T-cell (primary cell): Measurements from ENCODE around the gene STIM1. TPM values are rescaled to one million over a fixed set of nuclear protein-coding genes. Genes with fewer than 3 reads are reported as not detected.
A peak's percentile ranks its signal among the peaks of the same experiment; 100 is the strongest.

Experiments used
- ATAC-seq, 4 experiments: fragments of 200-7000 bp in 3 of 4; fragments of 150-1000 bp in 1 of 4; cut with Tn5 transposase; replicated peaks in 1 of 4; 1 replicate in 3 of 4; 2 replicates in 1 of 4; pipeline ENCODE4 v1.10.0; 2021; ENCODE audit warnings: moderate library complexity in 3 of 4, mild to moderate bottlenecking in 2 of 4, moderate number of reproducible peaks in 1 of 4
- CTCF ChIA-PET, 2 donors: fragments of 300-600 bp; sonication (Branson Sonifier 250); formaldehyde crosslinking; loops; one replicate each; lab custom pipeline; 2022; ENCODE audit warnings: antibody characterized with exemption in 2 of 2; lab: Charles Lee
- POLR2A ChIA-PET, 2 donors: fragments of 300-600 bp; sonication (Branson Sonifier 250); formaldehyde crosslinking; loops; one replicate each; lab custom pipeline; 2022; ENCODE audit warnings: antibody characterized with exemption in 2 of 2; lab: Charles Lee
- DNase-seq, 35 experiments: peaks; one replicate each; pipeline versions ENCODE4 v3.0.0 to v3.0.0-alpha.2; 2013 to 2023
- H3K27ac ChIP-seq: one replicate; pipeline ENCODE4 v1.5.1; 2013; ENCODE audit warnings: low read length
- H3K27me3 ChIP-seq, 2 experiments: replicated peaks in 1 of 2; 1 replicate in 1 of 2; 2 replicates in 1 of 2; pipeline versions ENCODE4 v1.6.1 to v1.7.0; 2013; ENCODE audit warnings: low read length in 1 of 2, mixed read lengths in 1 of 2; ENCODE audit not compliant: control insufficient read depth in 2 of 2, insufficient read depth in 2 of 2; ENCODE audit errors: extremely low read depth in 1 of 2
- H3K36me3 ChIP-seq, 2 donors: 1 replicate in 1 of 2; 2 replicates in 1 of 2; pipeline versions ENCODE4 v1.6.1 to v1.7.0; 2013; ENCODE audit warnings: low read length in 1 of 2; ENCODE audit not compliant: control insufficient read depth in 2 of 2, insufficient read depth in 1 of 2; ENCODE audit errors: extremely low read depth in 1 of 2
- H3K4me1 ChIP-seq, 2 experiments: 1 replicate in 1 of 2; 2 replicates in 1 of 2; pipeline versions ENCODE4 v1.6.1 to v1.7.0; 2013; ENCODE audit warnings: low read length in 2 of 2, mixed read lengths in 1 of 2; ENCODE audit not compliant: insufficient read depth in 2 of 2, control insufficient read depth in 1 of 2; ENCODE audit errors: extremely low read depth in 1 of 2
- H3K4me3 ChIP-seq, 2 donors: 1 replicate in 1 of 2; 2 replicates in 1 of 2; pipeline versions ENCODE4 v1.5.1 to v1.7.0; 2013; ENCODE audit warnings: mild to moderate bottlenecking in 2 of 2, low read length in 1 of 2, moderate library complexity in 1 of 2; ENCODE audit not compliant: control insufficient read depth in 1 of 2; ENCODE audit errors: extremely low read depth in 1 of 2
- H3K9me3 ChIP-seq: 2 replicates; pipeline ENCODE4 v1.7.0; 2013
- H3K27ac Mint-ChIP-seq, 2 donors: one replicate each; pipeline ENCODE4 v1.8.0; 2020 to 2021; ENCODE audit warnings: mild to moderate bottlenecking in 2 of 2, mixed read lengths in 2 of 2
- H3K27me3 Mint-ChIP-seq, 2 donors: one replicate each; pipeline ENCODE4 v1.8.0; 2021 to 2022; ENCODE audit warnings: mixed read lengths in 2 of 2
- H3K36me3 Mint-ChIP-seq: one replicate; pipeline ENCODE4 v1.8.0; 2021; ENCODE audit warnings: mixed read lengths
- H3K4me1 Mint-ChIP-seq, 3 donors: one replicate each; pipeline ENCODE4 v1.8.0; 2020 to 2022; ENCODE audit warnings: mixed read lengths in 3 of 3, mild to moderate bottlenecking in 1 of 3
- H3K4me3 Mint-ChIP-seq, 3 donors: one replicate each; pipeline ENCODE4 v1.8.0; 2020 to 2022; ENCODE audit warnings: mild to moderate bottlenecking in 3 of 3, mixed read lengths in 3 of 3, moderate library complexity in 3 of 3
- H3K9me3 Mint-ChIP-seq, 3 donors: one replicate each; pipeline ENCODE4 v1.8.0; 2020 to 2022; ENCODE audit warnings: mixed read lengths in 3 of 3
- WGBS: methylation state at CpG from one replicate; pipeline ENCODE4 v1.1.5; 2013; ENCODE audit warnings: missing lambda C conversion rate; ENCODE audit not compliant: insufficient coverage; 5-methylcytosine and 5-hydroxymethylcytosine counted together
- total RNA-seq, 35 experiments: library from RNA in 6 of 35; stranded (reverse) in 6 of 35; fragments of 120-200 nt in 1 of 35; gene quantifications; one replicate each; pipeline versions ENCODE4 v1.2.1 to v1.2.4 and lab custom pipeline; 2013 to 2026

STIM1 gene
- total RNA-seq, 5 donors from 2014 or later (not counting 1 experiment from before 2014, with no cell fraction given): 87.6 to 139 (median 94.5) TPM

DNA sequence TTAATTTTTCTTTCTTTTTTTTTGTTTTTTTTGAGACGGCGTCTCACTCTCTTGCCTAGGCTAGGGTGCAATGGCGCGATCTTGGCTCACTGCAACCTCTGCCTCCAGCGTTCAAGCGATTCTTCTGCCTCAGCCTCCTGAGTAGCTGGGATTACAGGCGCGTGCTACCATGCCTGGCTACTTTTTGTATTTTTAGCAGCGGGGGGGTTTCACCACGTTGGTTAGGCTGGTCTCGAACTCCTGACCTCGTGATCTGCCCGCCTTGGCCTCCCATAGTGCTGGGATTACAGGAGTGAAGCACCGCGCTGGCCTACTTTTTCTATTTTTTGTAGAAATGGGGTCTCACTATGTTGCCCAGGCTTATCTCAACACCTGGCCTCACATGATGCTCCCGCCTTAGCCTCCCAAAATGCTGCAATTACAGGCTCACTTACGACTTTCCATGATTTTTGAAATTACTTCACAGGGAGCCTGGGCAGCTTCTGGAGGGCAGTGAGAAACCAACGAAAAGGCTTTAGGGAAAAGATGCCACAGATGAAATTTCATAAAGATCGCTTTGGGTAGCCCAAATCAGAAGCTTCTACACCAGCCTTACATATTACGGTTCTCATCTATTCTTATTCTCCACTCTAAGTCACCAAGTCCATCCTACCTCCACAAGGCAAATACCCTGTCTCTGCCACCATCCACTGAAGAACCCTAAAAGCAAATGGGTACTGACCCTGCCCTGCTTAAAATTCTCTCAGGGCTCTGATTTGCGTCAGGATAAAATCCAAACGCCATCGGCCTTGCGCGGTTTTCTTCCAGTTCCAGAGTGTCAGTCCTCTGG lies 238.3 kb downstream of the STIM1 start:
- Histone ChIP-seq H3K4me3 (peak overlapping the region; percentile 69 to 80), H3K27me3 (no peaks in the 10 kb centered on the region), H3K4me1 (peaks cover 34 to 76% of the 10 kb centered on the region in 2 experiments), H3K27ac (peak overlapping the region; percentile 90), H3K36me3 (no peaks in the 10 kb centered on the region), H3K9me3 (no peaks in the 10 kb centered on the region)
- 72% methylated on average over 22 of the region's 25 CpGs for WGBS
- DNase-seq (no peak), ATAC-seq (no peak)
- peak overlapping the region; percentile 96 to 97 for H3K27ac Mint-ChIP-seq
- H3K4me3 Mint-ChIP-seq: peak overlapping the region; percentile 94 to 96 (median 95)
- CTCF ChIA-PET: interaction anchor here (0.5 to 1.5 kb wide), 2 partner anchors 239 to 240 kb away, joined by 4 to 6 read pairs; no protein-coding TSS in a partner anchor
- POLR2A ChIA-PET: no interaction called here
- no peaks in the 10 kb centered on the region for H3K27me3 Mint-ChIP-seq
- peaks cover 22% of the 10 kb centered on the region for H3K36me3 Mint-ChIP-seq
- H3K9me3 Mint-ChIP-seq: no peaks in the 10 kb centered on the region
- peaks cover 74 to 86% (median 82%) of the 10 kb centered on the region in 3 donors for H3K4me1 Mint-ChIP-seq

DNA sequence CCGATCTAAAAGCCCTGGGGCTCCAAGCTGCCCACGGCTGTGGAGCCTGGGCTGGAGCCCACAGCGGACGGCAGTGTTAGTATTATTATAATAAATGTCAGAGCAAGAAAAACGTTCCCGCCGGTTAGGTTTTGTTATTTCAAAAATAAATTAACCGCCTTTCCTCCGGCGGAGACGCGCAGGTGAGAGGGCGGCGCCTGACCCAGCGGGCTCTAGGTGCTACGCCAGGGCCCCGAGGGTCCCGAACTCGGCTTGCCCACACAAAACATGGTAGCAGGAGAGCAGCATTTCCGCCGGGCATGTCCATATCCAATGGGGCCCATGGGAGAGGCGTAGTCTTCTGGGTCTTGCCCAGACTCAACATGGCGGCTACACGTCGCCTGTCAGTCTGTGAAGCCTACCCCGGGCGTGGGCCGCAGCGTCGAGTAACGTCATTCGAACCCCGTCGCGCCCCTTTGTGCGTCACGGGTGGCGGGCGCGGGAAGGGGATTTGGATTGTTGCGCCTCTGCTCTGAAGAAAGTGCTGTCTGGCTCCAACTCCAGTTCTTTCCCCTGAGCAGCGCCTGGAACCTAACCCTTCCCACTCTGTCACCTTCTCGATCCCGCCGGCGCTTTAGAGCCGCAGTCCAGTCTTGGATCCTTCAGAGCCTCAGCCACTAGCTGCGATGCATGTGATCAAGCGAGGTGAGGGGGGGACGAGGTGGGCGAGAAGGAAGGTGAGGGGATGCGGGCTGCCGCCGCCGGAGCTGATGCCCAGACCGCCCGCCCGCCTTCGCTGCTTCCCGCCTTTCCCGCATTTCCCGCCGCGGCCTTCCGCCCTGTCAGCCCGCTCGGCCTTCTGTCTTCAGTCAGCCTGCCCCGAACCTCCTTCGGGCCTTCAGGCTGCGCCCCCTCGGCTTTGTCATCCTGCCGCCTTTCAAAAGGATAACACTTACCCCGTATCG lies 239.2 kb downstream of the STIM1 start, which contains the start of gene RRM1:
RRM1 (plus strand) TSS at position 452 of the 944 bp plus-strand sequence; CDS start at position 666, 214 bp downstream.
- H3K4me1 ChIP-seq: peaks cover 33 to 67% of the 10 kb centered on the region in 2 experiments
- peaks cover 18% of the 10 kb centered on the region for H3K36me3 Mint-ChIP-seq
- POLR2A ChIA-PET: no interaction called here

DNA sequence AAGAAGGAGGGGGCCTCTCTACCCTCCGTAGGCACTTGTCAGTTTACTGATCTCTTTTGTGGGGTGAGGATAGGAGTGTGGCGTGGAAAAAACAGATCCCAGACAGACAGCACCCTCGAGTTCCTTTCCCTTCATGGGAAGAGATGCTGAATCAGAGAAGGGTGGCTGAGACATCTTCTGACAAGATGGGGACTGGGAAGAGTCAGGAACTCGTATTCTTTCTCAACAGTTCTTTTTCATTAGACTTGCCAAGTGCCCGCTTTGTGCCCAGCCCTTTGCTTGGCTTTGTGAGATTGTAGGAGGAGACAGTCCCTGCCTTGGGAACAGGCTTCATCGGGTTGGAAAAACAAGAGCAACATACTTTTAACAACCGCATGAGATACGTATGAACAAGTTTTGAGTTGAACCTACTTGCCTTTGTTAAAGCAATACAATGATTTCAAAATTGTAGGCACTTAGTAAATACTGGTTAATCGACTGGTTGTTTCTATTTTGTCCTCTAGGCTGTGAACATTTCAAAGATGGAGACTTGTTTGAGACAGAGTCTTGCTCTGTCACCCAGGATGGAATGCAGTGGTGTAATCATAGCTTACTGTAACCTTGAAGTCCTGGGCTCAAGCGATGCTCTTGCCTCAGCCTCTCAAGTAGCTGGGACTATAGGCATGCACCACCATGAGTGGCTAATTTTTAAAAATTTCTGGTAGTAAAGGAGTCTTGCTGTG lies 240.2 kb downstream of the STIM1 start:
- no peak for ATAC-seq
- H3K36me3 ChIP-seq: no peaks in the 10 kb centered on the region
- ChIA-PET POLR2A (interaction anchor here in 1 of 2 donors (1.1 kb wide), 1 partner anchor 241 kb away, joined by 4 read pairs; no protein-coding TSS in a partner anchor), CTCF (interaction anchor here in 1 of 2 donors (0.7 to 1.3 kb wide), 4 partner anchors 241 to 255 kb away, joined by 3 to 4 read pairs (median 3); partner anchors contain the start of gene RHOG)
- H3K27me3 ChIP-seq: no peaks in the 10 kb centered on the region
- Mint-ChIP-seq H3K27ac (peak overlapping the region; percentile 91 to 97), H3K36me3 (peaks cover 13% of the 10 kb centered on the region), H3K27me3 (no peaks in the 10 kb centered on the region), H3K9me3 (no peaks in the 10 kb centered on the region), H3K4me1 (peaks cover 71 to 84% (median 75%) of the 10 kb centered on the region in 3 donors), H3K4me3 (peak overlapping the region; percentile 94 to 96 (median 95))
- H3K4me3 ChIP-seq: peak overlapping the region; percentile 69 to 80
- H3K27ac ChIP-seq: peak overlapping the region; percentile 90
- DNase-seq: peak in 1 of 35 experiments; percentile 25
- 6% methylated on average over 2 of the region's 10 CpGs for WGBS
- no peaks in the 10 kb centered on the region for H3K9me3 ChIP-seq
- peaks cover 25 to 56% of the 10 kb centered on the region in 2 experiments for H3K4me1 ChIP-seq

More for the DNA sequence above, 239.2 kb downstream of the STIM1 start, which contains the start of gene RRM1:
- Histone ChIP-seq H3K27ac (peak within 1 kb of the TSS; percentile 90), H3K4me3 (peak within 1 kb of the TSS; percentile 69 to 80), H3K27me3 (no peaks in the 10 kb centered on the region), H3K36me3 (no peaks in the 10 kb centered on the region), H3K9me3 (no peaks in the 10 kb centered on the region)
- ATAC-seq: peak; percentile 84 to 92 (median 88)
- H3K9me3 Mint-ChIP-seq: no peaks in the 10 kb centered on the region
- peak within 1 kb of the TSS; percentile 94 to 96 (median 95) for H3K4me3 Mint-ChIP-seq
- peaks cover 74 to 86% (median 80%) of the 10 kb centered on the region in 3 donors for H3K4me1 Mint-ChIP-seq
- 0% methylated on average over 59 of the region's 74 CpGs for WGBS
- H3K27ac Mint-ChIP-seq: peak within 1 kb of the TSS; percentile 96 to 97
- peak; percentile 79 to 96 (median 91) for DNase-seq
- CTCF ChIA-PET: interaction anchor here in 1 of 2 donors (0.7 to 1.5 kb wide), 4 partner anchors 240 to 254 kb away, joined by 3 to 4 read pairs (median 4); partner anchors contain the start of gene RHOG
- H3K27me3 Mint-ChIP-seq: no peaks in the 10 kb centered on the region

DNA sequence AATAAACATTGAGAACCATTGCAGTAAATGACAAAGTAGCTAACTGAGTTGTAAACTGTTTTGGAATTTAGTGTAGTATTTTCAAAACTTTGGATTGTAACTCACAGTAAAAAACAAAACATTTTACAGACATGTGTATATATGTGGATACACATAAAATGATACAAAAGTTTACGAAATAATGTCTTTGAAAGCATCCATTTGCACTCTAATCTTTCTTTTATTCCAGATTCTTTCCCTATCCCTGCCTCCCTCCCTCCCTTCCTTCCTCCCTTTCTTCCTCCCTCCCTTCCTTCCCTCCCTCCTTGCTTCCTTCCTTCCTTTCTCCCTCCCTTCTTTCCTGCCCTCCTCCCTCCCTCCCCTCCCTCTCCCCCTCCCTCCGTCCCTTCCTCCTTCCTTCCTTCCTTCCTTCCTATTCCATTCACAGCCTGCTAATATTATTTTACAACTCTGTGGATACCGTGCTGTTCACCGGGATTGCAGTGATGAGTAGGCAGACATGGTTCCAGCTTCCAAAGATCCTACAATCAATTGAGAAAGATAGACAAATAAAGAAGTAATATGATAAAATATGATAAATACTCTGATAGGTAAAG lies 242.7 kb downstream of the STIM1 start:
- ATAC-seq: no peak
- Histone ChIP-seq H3K4me1 (peaks cover 4 to 32% of the 10 kb centered on the region in 2 experiments), H3K27ac (no peak overlapping the region), H3K9me3 (no peaks in the 10 kb centered on the region), H3K36me3 (peaks cover 0 to 8% of the 10 kb centered on the region in 2 donors), H3K27me3 (no peaks in the 10 kb centered on the region), H3K4me3 (no peak overlapping the region)
- Mint-ChIP-seq H3K27me3 (no peaks in the 10 kb centered on the region), H3K9me3 (no peaks in the 10 kb centered on the region), H3K36me3 (peaks cover 16% of the 10 kb centered on the region), H3K4me1 (peaks cover 59 to 70% (median 62%) of the 10 kb centered on the region in 3 donors), H3K27ac (no peak overlapping the region), H3K4me3 (no peak overlapping the region)
- CTCF ChIA-PET: interaction anchor here (0.5 to 1.7 kb wide), 3 partner anchors 25 to 51 kb away, joined by 3 to 7 read pairs (median 4); no protein-coding TSS in a partner anchor
- no peak for DNase-seq
- WGBS: no CpG with 5 or more reads among the region's 4 CpGs
- POLR2A ChIA-PET: interaction anchor here in 1 of 2 donors (0.6 to 0.7 kb wide), 3 partner anchors 25 to 119 kb away, joined by 3 to 4 read pairs (median 3); no protein-coding TSS in a partner anchor

DNA sequence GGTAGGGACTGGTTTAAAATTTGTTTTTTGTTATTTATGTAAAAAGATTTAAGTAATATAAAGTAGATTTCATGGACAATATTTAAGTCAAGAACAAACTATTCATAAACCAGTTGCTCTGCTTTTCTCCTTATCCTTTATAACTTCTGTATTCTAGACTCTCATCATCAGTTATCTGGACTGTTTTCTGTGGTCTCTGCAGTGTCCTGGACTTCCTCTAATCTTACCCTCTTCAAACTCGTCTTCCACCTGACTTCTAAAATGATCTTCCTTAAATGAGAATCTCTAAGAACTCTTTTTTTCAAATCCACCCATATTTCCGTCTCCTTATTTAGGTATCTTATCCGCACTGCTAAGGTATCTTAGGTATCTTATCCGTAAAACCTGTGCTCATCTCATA lies 247.2 kb downstream of the STIM1 start:
- ChIA-PET CTCF (no interaction called here), POLR2A (interaction anchor here in 1 of 2 donors (0.7 kb wide), 1 partner anchor 15 kb away, joined by 8 read pairs; no protein-coding TSS in a partner anchor)
- Histone ChIP-seq H3K27ac (no peak overlapping the region), H3K4me1 (no peaks in the 10 kb centered on the region), H3K4me3 (no peak overlapping the region), H3K27me3 (no peaks in the 10 kb centered on the region), H3K36me3 (peaks cover 0 to 29% of the 10 kb centered on the region in 2 donors), H3K9me3 (no peaks in the 10 kb centered on the region)
- H3K4me1 Mint-ChIP-seq: peaks cover 32 to 39% (median 35%) of the 10 kb centered on the region in 3 donors
- DNase-seq: no peak
- H3K27ac Mint-ChIP-seq: peak overlapping the region in 1 of 2 donors; percentile 49
- peaks cover 37% of the 10 kb centered on the region for H3K36me3 Mint-ChIP-seq
- WGBS: 89% methylated on average over 1 of the region's 4 CpGs
- no peaks in the 10 kb centered on the region for H3K9me3 Mint-ChIP-seq
- no peak for ATAC-seq
- H3K4me3 Mint-ChIP-seq: no peak overlapping the region
- H3K27me3 Mint-ChIP-seq: no peaks in the 10 kb centered on the region
